ENCODE data around the gene NFU1.
A peak's percentile ranks its signal among the peaks of the same experiment; 100 is the strongest.

The NFU1 gene

GRCh38 chr2:69387770-69388481, 49.3 kb downstream of the NFU1 start:
- FAIRE-seq (no peak), DNase-seq (ENCODE audit: insufficient read length, low spot score) (no peak)
- no peak for TF ChIP-seq POLR2A (IDR thresholded peaks at IDR 0.05; ENCODE audit: low read depth, low read length)

- FAIRE-seq, result peak; percentile 27
- peak; percentile 85 for TF ChIP-seq POLR2A (IDR thresholded peaks at IDR 0.05; ENCODE audit: low read depth, low read length)
- DNase-seq (ENCODE audit: insufficient read length, low spot score), result peak; percentile 87
Observed at GRCh38 chr2:69386789-69387734, 50.2 kb downstream of the NFU1 start, which contains the start of gene GFPT1. GFPT1 (minus strand) TSS chr2:69387227; CDS start chr2:69387071, 156 bp downstream.

GRCh38 chr2:69386360-69386759, 50.9 kb downstream of the NFU1 start:
- no peak for FAIRE-seq
- DNase-seq (ENCODE audit: insufficient read length, low spot score), result no peak
- TF ChIP-seq POLR2A (IDR thresholded peaks at IDR 0.05; ENCODE audit: low read depth, low read length), result no peak

GRCh38 chr2:69385443-69386151, 51.6 kb downstream of the NFU1 start:
- DNase-seq (ENCODE audit: insufficient read length, low spot score) (no peak), FAIRE-seq (no peak)
- no peak for TF ChIP-seq POLR2A (IDR thresholded peaks at IDR 0.05; ENCODE audit: low read depth, low read length)

- TF ChIP-seq POLR2A (IDR thresholded peaks at IDR 0.05; ENCODE audit: low read depth, low read length), result no peak
- no peak for FAIRE-seq
- DNase-seq (ENCODE audit: insufficient read length, low spot score), result no peak
Observed at GRCh38 chr2:69384618-69385081, 52.6 kb downstream of the NFU1 start.

- FAIRE-seq (no peak), DNase-seq (ENCODE audit: insufficient read length, low spot score) (no peak)
- TF ChIP-seq POLR2A (IDR thresholded peaks at IDR 0.05; ENCODE audit: low read depth, low read length), result no peak
Observed at GRCh38 chr2:69383176-69383812, 53.9 kb downstream of the NFU1 start.

GRCh38 chr2:69382547-69382946, 54.7 kb downstream of the NFU1 start:
- FAIRE-seq (no peak), DNase-seq (ENCODE audit: insufficient read length, low spot score) (no peak)
- TF ChIP-seq POLR2A (IDR thresholded peaks at IDR 0.05; ENCODE audit: low read depth, low read length), result no peak

GRCh38 chr2:69381337-69381737, 55.9 kb downstream of the NFU1 start:
- TF ChIP-seq POLR2A (IDR thresholded peaks at IDR 0.05; ENCODE audit: low read depth, low read length), result no peak
- DNase-seq (ENCODE audit: insufficient read length, low spot score) (no peak), FAIRE-seq (no peak)

- FAIRE-seq (no peak), DNase-seq (ENCODE audit: insufficient read length, low spot score) (no peak)
- TF ChIP-seq POLR2A (IDR thresholded peaks at IDR 0.05; ENCODE audit: low read depth, low read length), result no peak
Observed at GRCh38 chr2:69380072-69380917, 56.9 kb downstream of the NFU1 start.

GRCh38 chr2:69376403-69376802, 60.8 kb downstream of the NFU1 start:
- no peak for FAIRE-seq
- DNase-seq (ENCODE audit: insufficient read length, low spot score), result no peak
- TF ChIP-seq POLR2A (IDR thresholded peaks at IDR 0.05; ENCODE audit: low read depth, low read length), result no peak

GRCh38 chr2:69375494-69376353, 61.5 kb downstream of the NFU1 start:
- FAIRE-seq (peak; percentile 43), DNase-seq (ENCODE audit: insufficient read length, low spot score) (no peak)
- no peak for TF ChIP-seq POLR2A (IDR thresholded peaks at IDR 0.05; ENCODE audit: low read depth, low read length)

GRCh38 chr2:69372767-69373166, 64.5 kb downstream of the NFU1 start:
- FAIRE-seq (no peak), DNase-seq (ENCODE audit: insufficient read length, low spot score) (no peak)
- TF ChIP-seq POLR2A (IDR thresholded peaks at IDR 0.05; ENCODE audit: low read depth, low read length), result no peak

All from H54 (cell line).